Stimulated activated CD4-positive, alpha-beta T cell treated with anti-CD3 and anti-CD28 coated beads, Interleukin-4, amount 100 ng/mL, for 24 hours (primary cell): Measurements from ENCODE around the gene TTC9B.

Experiments used
- DNase-seq: peaks from one replicate; pipeline ENCODE4 v3.0.0-alpha.2; 2020

Gene TTC9B

GRCh38 chr19:40247735-40248262 is 29.6 kb upstream of the TTC9B start:
- no peak for DNase-seq

- no peak for DNase-seq
Observed at GRCh38 chr19:40247178-40247577, 29.0 kb upstream of the TTC9B start.

- no peak for DNase-seq
Observed at GRCh38 chr19:40246292-40247073, 28.3 kb upstream of the TTC9B start.

GRCh38 chr19:40245506-40246128 is 27.4 kb upstream of the TTC9B start:
- DNase-seq, result no peak

- no peak for DNase-seq
Observed at GRCh38 chr19:40244579-40245317, 26.6 kb upstream of the TTC9B start.

- no peak for DNase-seq
Observed at GRCh38 chr19:40243181-40243580, 25.0 kb upstream of the TTC9B start.

- no peak for DNase-seq
Observed at GRCh38 chr19:40242480-40242879, 24.3 kb upstream of the TTC9B start.

- no peak for DNase-seq
Observed at GRCh38 chr19:40241809-40242384, 23.7 kb upstream of the TTC9B start.

GRCh38 chr19:40241125-40241808 is 23.1 kb upstream of the TTC9B start:
- DNase-seq, result no peak

- no peak for DNase-seq
Observed at GRCh38 chr19:40240332-40240731, 22.1 kb upstream of the TTC9B start.

GRCh38 chr19:40239415-40240226 is 21.4 kb upstream of the TTC9B start:
- DNase-seq, result no peak

GRCh38 chr19:40238775-40239174 is 20.6 kb upstream of the TTC9B start:
- DNase-seq, result no peak

GRCh38 chr19:40237791-40238190 is 19.6 kb upstream of the TTC9B start:
- DNase-seq, result no peak

GRCh38 chr19:40236366-40236765 is 18.2 kb upstream of the TTC9B start:
- no peak for DNase-seq

GRCh38 chr19:40236026-40236355 is 17.8 kb upstream of the TTC9B start:
- DNase-seq, result no peak

GRCh38 chr19:40235238-40236025 is 17.2 kb upstream of the TTC9B start:
- DNase-seq, result no peak

- no peak for DNase-seq
Observed at GRCh38 chr19:40234429-40235237, 16.4 kb upstream of the TTC9B start.

GRCh38 chr19:40233811-40234389 is 15.7 kb upstream of the TTC9B start:
- DNase-seq, result no peak

- DNase-seq, result no peak
Observed at GRCh38 chr19:40232949-40233810, 15.0 kb upstream of the TTC9B start.
